ENCODE measurements around the gene NOSIP.

- TF ChIP-seq CTCF (IDR thresholded peaks at IDR 0.05 in 4 of 5, conservative IDR thresholded peaks at IDR 0.05 in 1 of 5) (no peak), POLR2A (IDR thresholded peaks at IDR 0.05) (no peak)
These were observed 15.7 kb downstream of the NOSIP start for GRCh38 chr19:49564616-49565045.
